GM19467 (cell line): Measurements from ENCODE around the gene JADE2.
A peak's percentile ranks its signal among the peaks of the same experiment; 100 is the strongest.
"Not testable (repeated sequence)": the region's sequence is repeated elsewhere in the genome, so short reads cannot be mapped to it uniquely, and the experiment has no call there.

Experiments
- ATAC-seq: cut with Tn5 transposase; IDR thresholded peaks from one replicate; pipeline ENCODE4 v1.9.1; 2021; ENCODE audit warnings: mild to moderate bottlenecking, moderate library complexity; ENCODE audit not compliant: unreplicated experiment

JADE2 gene

DNA sequence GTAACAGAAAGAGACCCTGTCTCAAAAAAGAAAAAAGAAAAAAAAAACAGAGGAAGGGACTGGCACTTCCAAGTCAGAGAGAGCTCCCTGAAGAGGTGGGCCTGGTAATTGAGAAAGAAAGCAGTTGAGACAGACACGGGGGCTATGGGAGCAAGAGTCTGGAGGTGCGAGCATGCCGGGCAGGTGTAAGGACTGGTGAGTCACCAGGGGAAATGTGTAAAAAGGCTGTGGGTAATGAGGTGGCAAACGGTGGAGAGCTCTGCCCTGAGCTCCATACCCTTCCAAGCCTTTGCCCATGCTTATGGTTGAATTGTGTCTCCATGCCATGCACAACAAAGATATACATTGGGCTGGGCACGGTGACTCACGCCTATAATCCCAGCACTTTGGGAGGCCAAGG, 18.0 kb upstream of the JADE2 start:
- no peak for ATAC-seq

DNA sequence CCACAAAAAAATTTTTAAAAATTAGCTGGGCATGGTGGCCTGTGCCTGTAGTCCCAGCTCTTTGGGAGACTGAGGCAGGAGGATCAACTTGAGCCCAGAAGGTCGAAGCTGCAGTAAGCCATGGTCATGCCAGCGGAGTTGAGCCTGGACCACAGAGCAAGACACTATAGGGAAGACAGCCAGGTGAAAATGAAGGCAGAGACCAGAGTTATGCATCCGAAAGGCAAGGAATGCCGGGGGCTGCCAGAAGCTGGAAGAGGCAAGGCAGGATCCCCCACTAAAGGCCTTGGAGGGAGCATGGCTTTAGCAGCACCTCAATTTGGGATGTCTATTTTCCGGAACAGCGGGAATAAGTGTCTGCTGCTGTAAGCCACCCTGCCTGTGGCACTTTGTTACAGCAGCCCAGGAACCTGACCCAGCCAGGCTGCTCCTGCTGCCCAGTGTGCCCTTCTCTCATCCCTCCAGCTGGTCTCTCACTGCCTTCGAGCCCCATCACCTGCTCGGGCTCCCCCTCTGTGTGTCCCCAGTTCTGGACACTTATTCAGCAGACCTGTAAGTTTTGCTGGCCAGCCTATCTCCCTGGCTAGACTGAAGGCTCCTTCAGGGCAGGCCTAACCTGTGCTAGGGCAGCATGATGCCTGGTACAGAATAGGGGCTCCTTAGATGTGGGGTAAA, 16.8 kb upstream of the JADE2 start:
- no peak for ATAC-seq

GRCh38 chr5:134509308-134510040, 16.0 kb upstream of the JADE2 start:
- ATAC-seq: no peak

- ATAC-seq: no peak
These were observed 14.3 kb upstream of the JADE2 start for GRCh38 chr5:134510970-134511795.

GRCh38 chr5:134511796-134512660, 13.4 kb upstream of the JADE2 start:
- ATAC-seq: no peak

DNA sequence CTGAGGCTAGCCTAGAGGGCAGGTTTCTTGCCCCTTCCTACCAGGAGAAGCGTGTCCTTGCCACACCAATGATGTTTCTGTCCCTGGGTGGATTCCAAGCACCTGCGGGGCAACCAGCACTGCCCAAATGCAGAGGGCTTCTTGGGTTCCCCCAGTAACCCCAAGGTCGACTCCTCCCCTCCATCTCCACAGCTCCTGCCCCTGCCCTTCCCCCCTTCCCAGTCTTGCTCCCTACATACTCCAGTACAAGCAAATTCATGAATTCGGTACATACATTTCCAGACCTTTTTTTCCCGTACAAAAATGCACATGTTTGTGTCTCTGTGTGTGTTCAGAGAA, 12.8 kb upstream of the JADE2 start:
- no peak for ATAC-seq

DNA sequence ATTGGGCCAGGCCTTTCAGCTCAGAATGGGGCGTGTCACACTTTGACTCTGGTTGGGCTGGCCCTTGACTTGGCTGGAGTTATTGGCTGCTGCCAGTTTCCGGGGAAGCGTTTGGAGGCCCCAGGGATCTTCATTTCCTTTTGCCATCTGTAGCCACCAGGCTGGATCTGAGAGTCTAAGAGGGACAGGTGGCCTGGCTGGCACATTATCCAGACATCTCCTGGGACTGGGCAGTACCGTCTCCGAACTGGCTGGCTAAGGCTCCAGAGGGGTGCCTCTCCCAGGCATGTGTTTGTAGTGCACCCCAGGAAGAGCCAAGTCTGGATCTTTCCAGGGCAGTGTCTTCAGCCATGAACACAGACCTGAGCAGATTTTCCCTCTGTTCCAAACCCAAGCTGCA, 9.7 kb upstream of the JADE2 start:
- no peak for ATAC-seq

DNA sequence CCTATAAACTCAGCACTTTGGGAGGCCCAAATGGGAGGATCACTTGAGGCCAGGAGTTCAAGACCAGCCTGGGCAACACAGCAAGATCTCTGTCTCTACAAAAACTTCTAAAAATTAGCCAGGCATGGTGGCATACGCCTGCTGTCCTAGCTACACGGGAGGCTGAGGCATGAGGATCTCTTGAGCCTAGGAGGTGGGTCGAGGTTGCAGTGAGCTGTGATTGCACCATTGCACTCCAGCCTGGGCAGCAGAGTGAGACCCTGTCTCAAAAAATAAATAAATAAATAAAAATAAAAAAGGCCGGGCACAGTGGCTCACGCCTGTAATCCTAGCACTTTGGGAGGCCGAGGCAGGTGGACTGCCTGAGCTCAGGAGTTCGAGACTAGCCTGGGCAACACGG, 8.5 kb upstream of the JADE2 start:
- not testable (repeated sequence) for ATAC-seq

DNA sequence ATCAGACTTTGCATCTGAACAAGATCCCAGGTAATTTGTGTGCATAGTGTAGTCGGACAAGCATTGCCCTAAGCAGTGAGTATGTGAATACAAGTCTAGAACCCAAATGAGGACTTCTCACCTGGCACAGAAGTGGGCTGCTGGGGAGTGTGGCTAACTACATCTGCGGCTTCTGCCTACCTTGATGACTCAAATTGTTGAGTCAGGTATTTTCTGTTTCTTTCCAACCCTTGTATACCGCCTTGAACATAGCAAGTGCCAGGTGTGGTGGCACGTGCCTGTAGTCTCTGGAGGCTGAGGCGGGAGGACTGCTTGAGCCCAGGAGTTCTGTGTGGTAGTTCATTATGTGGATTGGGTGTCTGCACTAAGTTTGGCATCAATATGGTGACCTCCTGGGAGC, 7.9 kb upstream of the JADE2 start:
- no peak for ATAC-seq

- ATAC-seq: no peak
These were observed 5.5 kb upstream of the JADE2 start for GRCh38 chr5:134519989-134520388.

GRCh38 chr5:134521841-134522240, 3.6 kb upstream of the JADE2 start:
- no peak for ATAC-seq

GRCh38 chr5:134523543-134524271, 1.8 kb upstream of the JADE2 start:
- ATAC-seq: no peak

- ATAC-seq: no peak
These were observed 1.1 kb upstream of the JADE2 start for GRCh38 chr5:134524272-134524825.

DNA sequence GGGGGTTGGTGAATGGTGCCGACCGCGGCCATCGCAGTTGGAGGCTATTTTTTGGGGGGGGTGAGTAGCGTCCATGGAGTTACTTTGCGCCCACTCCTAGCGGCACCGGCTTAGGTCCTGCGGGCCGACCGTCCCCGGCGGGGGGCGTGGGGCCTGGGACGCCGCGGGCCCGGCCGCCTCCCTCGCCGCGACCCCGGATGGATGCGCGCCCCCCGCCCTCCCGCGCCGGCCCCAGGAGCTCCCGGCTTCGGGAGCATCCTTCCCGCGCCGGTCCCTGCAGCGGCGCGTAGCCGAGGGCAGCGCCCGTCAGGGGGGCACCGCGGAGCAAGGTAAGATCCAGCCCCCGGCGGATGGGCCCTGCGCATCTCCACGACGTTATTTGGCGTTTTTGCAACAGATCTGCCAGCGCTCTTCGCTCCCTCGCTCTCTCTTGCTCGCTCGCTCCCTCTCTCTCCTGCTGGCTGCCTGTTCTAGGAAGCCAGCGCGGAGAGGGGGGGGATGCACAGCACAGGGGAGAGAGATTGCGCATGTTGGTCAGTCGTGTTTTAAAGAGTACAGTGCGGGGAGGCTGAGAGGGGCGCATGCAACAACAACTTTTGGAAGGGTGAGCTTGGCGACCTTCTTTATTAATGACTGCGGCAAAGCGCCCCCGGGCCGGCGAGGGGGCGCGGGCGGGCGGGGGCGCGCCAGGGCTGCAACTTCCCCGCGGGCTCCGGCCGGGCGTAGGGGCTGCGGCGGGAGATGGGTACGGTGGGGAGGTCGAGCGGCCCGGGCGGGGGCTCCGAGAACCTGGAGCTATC, 413 bp downstream of the JADE2 start:
- no peak for ATAC-seq

GRCh38 chr5:134526483-134527155, 1.1 kb downstream of the JADE2 start:
- peak; percentile 22 for ATAC-seq

GRCh38 chr5:134527156-134527960, 1.9 kb downstream of the JADE2 start:
- ATAC-seq: peak; percentile 40

DNA sequence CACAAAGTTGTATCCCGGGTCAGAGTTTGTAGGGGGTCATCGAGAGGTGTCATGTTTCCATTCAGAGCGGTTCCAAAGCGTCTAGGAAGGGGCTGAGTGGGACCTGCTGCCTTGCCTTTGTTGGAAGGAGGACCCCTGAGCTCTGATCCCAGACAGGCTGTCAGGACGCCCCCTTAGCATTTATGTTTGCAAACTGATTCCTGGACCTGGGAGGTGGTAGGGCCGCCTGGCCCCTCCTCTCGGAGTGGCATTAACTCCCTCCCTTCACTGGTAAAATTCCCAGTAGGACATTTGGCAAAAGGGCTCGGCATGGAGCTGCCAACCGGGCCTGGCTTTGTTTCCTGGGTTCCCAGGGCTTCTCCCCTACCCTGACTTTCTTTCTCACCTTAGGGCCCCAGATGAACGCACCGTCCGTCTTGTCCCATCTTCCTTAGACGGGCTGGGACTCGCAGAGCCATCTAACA, 2.5 kb downstream of the JADE2 start:
- ATAC-seq: no peak

GRCh38 chr5:134528556-134528955, 3.1 kb downstream of the JADE2 start:
- ATAC-seq: no peak
